ENCODE results near the gene TTC39A. TPM values are rescaled to one million over a fixed set of nuclear protein-coding genes. Genes with fewer than 3 reads are reported as not detected.

Gene TTC39A
- total RNA-seq: 10 to 100 TPM; 32.3 to 95.1 (median 87.0) TPM
- long read RNA-seq, donor 1, partial matches to known transcripts: 3 of 26 reads
- long read RNA-seq, donor 1, other reads (novel, unspliced or antisense): 21 of 26 reads
- long read RNA-seq, donor 2, partial matches to known transcripts: 13 of 38 reads
- long read RNA-seq, donor 2, other reads (novel, unspliced or antisense): 23 of 38 reads

DNA sequence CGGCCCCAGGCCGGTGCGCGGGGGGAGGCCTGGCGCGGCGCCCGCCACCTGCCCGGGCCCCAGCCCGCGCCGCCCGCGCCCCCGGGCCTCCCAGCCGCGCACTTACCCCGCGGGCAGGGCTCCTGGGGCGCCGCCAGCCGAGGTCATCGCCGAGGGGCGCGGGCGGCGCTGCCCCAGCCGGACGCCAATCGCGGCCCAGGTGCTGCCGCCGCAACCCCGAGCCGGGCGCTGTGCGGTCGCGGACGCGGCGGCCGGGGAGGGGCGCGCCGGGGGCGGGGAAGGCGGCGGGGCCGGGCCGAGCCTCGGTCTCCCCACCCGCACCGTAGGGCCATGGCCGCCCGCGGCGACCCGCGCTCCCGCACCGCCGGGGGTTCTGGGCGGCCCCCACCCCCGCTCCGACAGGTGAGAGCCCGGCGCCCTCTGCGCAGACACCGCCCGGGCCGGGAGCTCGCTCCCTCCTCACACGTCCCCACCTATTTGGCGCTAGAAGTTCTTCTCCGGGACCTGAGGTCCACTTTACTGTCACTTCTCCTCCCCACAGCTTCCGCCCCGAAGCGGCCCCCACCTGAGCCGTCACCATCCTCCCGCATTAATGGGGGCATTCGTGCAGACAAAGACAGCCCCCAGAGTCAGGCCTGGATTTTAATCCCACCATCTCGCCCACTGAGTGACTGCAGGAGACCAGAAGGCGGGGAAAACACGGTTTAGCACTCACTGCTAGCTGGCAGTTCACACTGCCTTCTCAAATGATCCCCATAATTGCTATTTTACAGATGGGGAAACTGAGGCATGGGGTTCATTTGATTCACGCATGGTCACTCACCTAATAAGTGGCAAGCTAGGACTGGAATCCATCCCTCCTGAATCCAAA lies at the start of gene TTC39A:
Gene TTC39A (minus strand): TSS at position 232 of the 871 bp plus-strand sequence. CDS start 85 bp downstream, at position 147.
- Histone ChIP-seq H3K36me3 (ENCODE audit: low read depth) (no peaks in the 10 kb centered on the region), H3K9me3 (no peaks in the 10 kb centered on the region), H3K4me3 (no peak within 1 kb of the TSS), H3K4me1 (ENCODE audit: low read depth) (peaks cover 15% of the 10 kb centered on the region)
- TF ChIP-seq, protein P1, sequence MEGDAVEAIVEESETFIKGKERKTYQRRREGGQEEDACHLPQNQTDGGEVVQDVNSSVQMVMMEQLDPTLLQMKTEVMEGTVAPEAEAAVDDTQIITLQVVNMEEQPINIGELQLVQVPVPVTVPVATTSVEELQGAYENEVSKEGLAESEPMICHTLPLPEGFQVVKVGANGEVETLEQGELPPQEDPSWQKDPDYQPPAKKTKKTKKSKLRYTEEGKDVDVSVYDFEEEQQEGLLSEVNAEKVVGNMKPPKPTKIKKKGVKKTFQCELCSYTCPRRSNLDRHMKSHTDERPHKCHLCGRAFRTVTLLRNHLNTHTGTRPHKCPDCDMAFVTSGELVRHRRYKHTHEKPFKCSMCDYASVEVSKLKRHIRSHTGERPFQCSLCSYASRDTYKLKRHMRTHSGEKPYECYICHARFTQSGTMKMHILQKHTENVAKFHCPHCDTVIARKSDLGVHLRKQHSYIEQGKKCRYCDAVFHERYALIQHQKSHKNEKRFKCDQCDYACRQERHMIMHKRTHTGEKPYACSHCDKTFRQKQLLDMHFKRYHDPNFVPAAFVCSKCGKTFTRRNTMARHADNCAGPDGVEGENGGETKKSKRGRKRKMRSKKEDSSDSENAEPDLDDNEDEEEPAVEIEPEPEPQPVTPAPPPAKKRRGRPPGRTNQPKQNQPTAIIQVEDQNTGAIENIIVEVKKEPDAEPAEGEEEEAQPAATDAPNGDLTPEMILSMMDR (IDR thresholded peaks at IDR 0.05): no peak
- intact Hi-C loops (cut with DNase I, micrococcal nuclease): no loop called here
- ATAC-seq: peak; percentile 3
- no peak for DNase-seq

DNA sequence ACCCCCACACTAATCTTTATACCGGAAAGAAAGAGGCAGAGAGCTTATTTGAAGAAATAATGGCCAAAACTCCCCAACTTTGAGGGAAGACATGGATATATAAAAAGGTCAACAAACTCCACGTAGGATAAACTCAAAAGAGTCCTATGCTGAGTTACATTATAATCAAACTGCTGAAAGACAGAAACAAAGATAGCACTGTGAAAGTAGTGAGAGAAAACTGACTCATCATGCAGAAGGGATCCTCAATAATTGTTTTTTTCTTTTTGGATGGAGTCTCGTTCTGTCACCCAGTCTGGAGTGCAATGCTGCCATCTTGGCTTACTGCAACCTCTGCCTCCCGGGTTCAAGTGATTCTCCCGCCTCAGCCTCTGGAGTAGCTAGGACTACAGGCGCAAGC lies 48.5 kb upstream of the TTC39A start:
- Histone ChIP-seq H3K36me3 (ENCODE audit: low read depth) (no peaks in the 10 kb centered on the region), H3K9me3 (no peaks in the 10 kb centered on the region), H3K4me3 (no peak overlapping the region), H3K4me1 (ENCODE audit: low read depth) (no peaks in the 10 kb centered on the region)
- TF ChIP-seq, protein P1 (IDR thresholded peaks at IDR 0.05): no peak
- ATAC-seq (no peak), DNase-seq (no peak)
- intact Hi-C loops (cut with DNase I, micrococcal nuclease): no loop called here

DNA sequence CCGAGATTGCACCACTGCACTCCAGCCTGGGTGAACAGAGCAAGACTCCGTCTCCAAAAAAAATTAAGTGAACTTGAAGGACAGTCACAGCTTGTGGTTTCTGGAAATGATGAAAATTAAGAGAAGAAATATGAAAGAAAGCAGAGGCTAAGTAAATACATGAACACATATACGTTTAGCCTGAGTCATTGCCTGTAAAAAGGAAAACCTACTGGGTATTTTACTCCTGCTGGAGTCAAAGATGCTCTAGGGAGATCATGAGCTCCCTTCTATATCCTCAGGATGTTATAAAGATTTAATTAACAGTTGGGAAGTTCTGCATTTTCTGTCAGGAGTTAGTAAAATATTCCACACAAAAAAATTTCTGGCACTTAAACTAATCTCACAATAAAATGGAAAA lies 43.5 kb upstream of the TTC39A start:
- intact Hi-C loops (cut with DNase I, micrococcal nuclease): no loop called here
- Histone ChIP-seq H3K9me3 (no peaks in the 10 kb centered on the region), H3K4me3 (no peak overlapping the region), H3K4me1 (ENCODE audit: low read depth) (no peaks in the 10 kb centered on the region), H3K36me3 (ENCODE audit: low read depth) (no peaks in the 10 kb centered on the region)
- ATAC-seq (no peak), DNase-seq (no peak)
- TF ChIP-seq, protein P1 (IDR thresholded peaks at IDR 0.05): no peak

DNA sequence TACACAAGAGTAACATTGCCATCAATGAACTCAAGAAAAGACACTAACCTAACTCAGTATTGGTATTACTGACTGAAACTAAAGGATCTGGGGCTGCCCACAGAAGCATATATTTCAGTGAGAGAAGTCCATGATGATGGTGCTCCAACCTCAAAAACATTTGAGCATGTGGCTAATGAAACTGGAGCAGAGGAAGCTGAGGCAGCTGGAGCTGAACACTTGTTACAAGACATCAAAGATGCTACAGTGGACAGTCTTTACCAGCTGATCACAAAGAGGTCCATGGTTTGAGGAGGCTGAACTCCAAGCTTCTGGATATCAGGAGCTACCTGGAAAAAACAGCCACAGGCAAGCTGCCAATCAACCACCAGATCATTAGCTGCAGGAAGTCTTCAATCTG lies 42.2 kb upstream of the TTC39A start:
- no peaks in the 10 kb centered on the region for H3K9me3 ChIP-seq
- H3K4me3 ChIP-seq: no peak overlapping the region
- H3K4me1 ChIP-seq (ENCODE audit: low read depth): no peaks in the 10 kb centered on the region
- TF ChIP-seq, protein P1 (IDR thresholded peaks at IDR 0.05): no peak
- DNase-seq: no peak
- H3K36me3 ChIP-seq (ENCODE audit: low read depth): no peaks in the 10 kb centered on the region
- no peak for ATAC-seq
- intact Hi-C loops (cut with DNase I, micrococcal nuclease): no loop called here

DNA sequence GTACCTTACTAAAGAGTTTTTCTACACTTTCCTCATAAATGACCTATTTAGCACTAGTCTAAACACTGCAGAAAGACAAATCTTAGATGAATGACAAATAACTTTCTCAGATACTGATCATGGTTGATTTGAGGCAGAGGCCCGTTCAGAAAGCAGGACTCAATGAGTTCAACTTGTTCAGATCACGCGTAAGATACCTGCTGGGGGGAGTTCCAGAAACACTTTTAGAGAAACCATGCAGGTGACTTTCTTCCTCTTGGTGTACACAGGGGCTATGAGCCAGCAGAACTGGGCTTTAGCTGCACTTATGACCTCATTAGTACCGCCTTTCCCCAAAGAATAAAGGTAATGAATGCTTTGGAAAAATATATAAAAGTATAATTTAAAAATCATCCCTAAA lies 38.8 kb upstream of the TTC39A start:
- H3K4me1 ChIP-seq (ENCODE audit: low read depth): no peaks in the 10 kb centered on the region
- no peaks in the 10 kb centered on the region for H3K9me3 ChIP-seq
- TF ChIP-seq, protein P1 (IDR thresholded peaks at IDR 0.05): no peak
- intact Hi-C loops (cut with DNase I, micrococcal nuclease): no loop called here
- no peak overlapping the region for H3K4me3 ChIP-seq
- H3K36me3 ChIP-seq (ENCODE audit: low read depth): no peaks in the 10 kb centered on the region
- DNase-seq: no peak
- no peak for ATAC-seq
